Heart left ventricle (tissue), 13 donors: ENCODE data around the gene EPS8.

Experiments
- POLR2A ChIP-seq, 2 donors: fragments of 450-650 bp; IDR thresholded peaks; one replicate each; pipeline ENCODE4 v1.6.1; 2017; ENCODE audit warnings: antibody characterized with exemption in 2 of 2, mild to moderate bottlenecking in 2 of 2, moderate library complexity in 2 of 2
- TF ChIP-seq, protein P1 (sequence below), 12 donors: fragments of 200-600 bp; sonication (generic) in 4 of 12; IDR thresholded peaks; one replicate each; pipeline versions ENCODE4 v1.5.0 to v1.8.0; 2018 to 2022; ENCODE audit warnings: antibody characterized with exemption in 12 of 12, mild to moderate bottlenecking in 5 of 12
- donor health status: ischemic (EF 13 %, LVEDD 7.1; RV severe dilation, severe dysfunction).
- donor health status: DM: no; HTN: yes; CAD: no.
- donor health status: DM: no; HTN: no; CAD: no.
- donor health status: ischemic (EF 25% LVEDD 6.9; RV normal size, moderate dysfunction).
- donor health status: ischemic (EF 25% LVEDD 5.7; RV mildly dilated, moderate dysfunction).
- donor health status: ischemic (EF 35%, LVEDD 5.7; RV mildly dilated, moderate dysfunction).
- donor health status: nonischemic (EF 11% LVEDD 7.7; RV severe dilation, severe dysfunction).
- donor health status: DM: yes; HTN: yes; CAD: no.
- donor health status: PGD.
- donor health status: ischemic (EF 29% LVEDD 5.4; RV normal size, mild dysfunction).
- donor health status: nonischemic (EF 23%, LVEDD 6.1; RV moderate dilation, normal function).

- TF ChIP-seq POLR2A (IDR thresholded peaks at IDR 0.05): no peak
- TF ChIP-seq, protein P1, sequence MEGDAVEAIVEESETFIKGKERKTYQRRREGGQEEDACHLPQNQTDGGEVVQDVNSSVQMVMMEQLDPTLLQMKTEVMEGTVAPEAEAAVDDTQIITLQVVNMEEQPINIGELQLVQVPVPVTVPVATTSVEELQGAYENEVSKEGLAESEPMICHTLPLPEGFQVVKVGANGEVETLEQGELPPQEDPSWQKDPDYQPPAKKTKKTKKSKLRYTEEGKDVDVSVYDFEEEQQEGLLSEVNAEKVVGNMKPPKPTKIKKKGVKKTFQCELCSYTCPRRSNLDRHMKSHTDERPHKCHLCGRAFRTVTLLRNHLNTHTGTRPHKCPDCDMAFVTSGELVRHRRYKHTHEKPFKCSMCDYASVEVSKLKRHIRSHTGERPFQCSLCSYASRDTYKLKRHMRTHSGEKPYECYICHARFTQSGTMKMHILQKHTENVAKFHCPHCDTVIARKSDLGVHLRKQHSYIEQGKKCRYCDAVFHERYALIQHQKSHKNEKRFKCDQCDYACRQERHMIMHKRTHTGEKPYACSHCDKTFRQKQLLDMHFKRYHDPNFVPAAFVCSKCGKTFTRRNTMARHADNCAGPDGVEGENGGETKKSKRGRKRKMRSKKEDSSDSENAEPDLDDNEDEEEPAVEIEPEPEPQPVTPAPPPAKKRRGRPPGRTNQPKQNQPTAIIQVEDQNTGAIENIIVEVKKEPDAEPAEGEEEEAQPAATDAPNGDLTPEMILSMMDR (IDR thresholded peaks at IDR 0.05): no peak
These were observed 22.3 kb upstream of the EPS8 start for GRCh38 chr12:15811214-15812127.
